H1 (cell line): ENCODE measurements around the gene ZNF525. TPM values are rescaled to one million over a fixed set of nuclear protein-coding genes. Genes with fewer than 3 reads are reported as not detected.
"Not testable (repeated sequence)": the region's sequence is repeated elsewhere in the genome, so short reads cannot be mapped to it uniquely, and the experiment has no call there.

ENCODE experiments used
- CTCF ChIA-PET: fragments of 300-600 bp; sonication (Branson Sonifier 250); formaldehyde crosslinking; loops from one replicate; lab custom pipeline; 2021; ENCODE audit not compliant: partially characterized antibody; lab: Charles Lee
- POLR2A ChIA-PET: fragments of 300-600 bp; sonication (Branson Sonifier 250); formaldehyde crosslinking; loops from one replicate; lab custom pipeline; 2021; ENCODE audit warnings: inconsistent platforms; ENCODE audit not compliant: partially characterized antibody; lab: Charles Lee
- DNase-seq, 2 experiments: peaks; one replicate each; pipeline versions ENCODE4 v3.0.0 to v3.0.0-alpha.2; 2010 to 2022; ENCODE audit warnings: low spot score in 2 of 2, low read depth in 1 of 2, mixed read lengths in 1 of 2
- FAIRE-seq: peaks from 2 replicates; lab custom pipeline; 2011; peaks lifted over from hg19 to GRCh38; lab: Jason Lieb, UNC
- H2AFZ ChIP-seq: 2 replicates; pipeline ENCODE4 v1.8.1; 2012; ENCODE audit warnings: low read length, inconsistent platforms
- H2AK5ac ChIP-seq: 2 replicates; pipeline ENCODE4 v1.6.1; 2013; ENCODE audit warnings: low read depth, low read length
- H2BK120ac ChIP-seq: replicated peaks from 2 replicates; pipeline ENCODE3; 2013; ENCODE audit warnings: low read depth, low read length, inconsistent platforms
- H2BK12ac ChIP-seq: 2 replicates; pipeline ENCODE4 v1.6.1; 2013; ENCODE audit warnings: low read depth, low read length
- H2BK15ac ChIP-seq: 2 replicates; pipeline ENCODE4 v1.6.1; 2013; ENCODE audit warnings: low read length
- H2BK20ac ChIP-seq: 2 replicates; pipeline ENCODE4 v1.6.1; 2013; ENCODE audit warnings: low read length
- H2BK5ac ChIP-seq: 2 replicates; pipeline ENCODE4 v1.6.1; 2013; ENCODE audit warnings: low read depth, low read length
- H3K14ac ChIP-seq: 2 replicates; pipeline ENCODE4 v1.6.1; 2013; ENCODE audit warnings: inconsistent platforms; ENCODE audit not compliant: insufficient read length
- H3K18ac ChIP-seq: 2 replicates; pipeline ENCODE4 v1.6.1; 2013; ENCODE audit warnings: low read length; ENCODE audit errors: extremely low read depth
- H3K23ac ChIP-seq: 2 replicates; pipeline ENCODE4 v1.6.1; 2013; ENCODE audit warnings: inconsistent platforms; ENCODE audit not compliant: insufficient read length
- H3K23me2 ChIP-seq: 2 replicates; pipeline ENCODE4 v1.6.1; 2013; ENCODE audit warnings: low read depth, low read length
- H3K27ac ChIP-seq: 2 replicates; pipeline ENCODE4 v1.6.1; 2011; ENCODE audit warnings: low read depth, low read length, inconsistent platforms
- H3K27me3 ChIP-seq, 4 experiments: replicated peaks in 1 of 4; 1 replicate in 1 of 4; 2 replicates in 3 of 4; pipeline versions ENCODE4 v1.6.1 to v1.8.1; 2011 to 2013; ENCODE audit warnings: low read length in 3 of 4, mild to moderate bottlenecking in 3 of 4, inconsistent platforms in 2 of 4, mixed read lengths in 2 of 4, moderate library complexity in 1 of 4; ENCODE audit not compliant: control insufficient read depth in 3 of 4, insufficient read depth in 3 of 4; ENCODE audit errors: extremely low read depth in 1 of 4
- H3K36me3 ChIP-seq, 4 experiments: 2 replicates each; pipeline versions ENCODE4 v1.6.1 to v1.8.1; 2011 to 2013; ENCODE audit warnings: mild to moderate bottlenecking in 4 of 4, low read length in 3 of 4, moderate library complexity in 2 of 4, control low read depth in 1 of 4, inconsistent platforms in 1 of 4; ENCODE audit not compliant: insufficient read depth in 4 of 4, control insufficient read depth in 2 of 4
- H3K4ac ChIP-seq: replicated peaks from 2 replicates; pipeline ENCODE3; 2013; ENCODE audit warnings: low read length, low read depth, mixed read lengths, inconsistent platforms; ENCODE audit not compliant: insufficient read length
- H3K4me1 ChIP-seq, 4 experiments: replicated peaks in 1 of 4; 1 replicate in 1 of 4; 2 replicates in 3 of 4; pipeline versions ENCODE4 v1.6.1 to v1.8.1; 2011 to 2013; ENCODE audit warnings: low read length in 3 of 4, inconsistent platforms in 2 of 4, mixed read lengths in 1 of 4; ENCODE audit not compliant: insufficient read depth in 4 of 4, control insufficient read depth in 3 of 4
- H3K4me2 ChIP-seq, 2 experiments: 2 replicates each; pipeline versions ENCODE4 v1.6.1 to v1.8.1; 2011 to 2013; ENCODE audit warnings: low read depth in 2 of 2, low read length in 2 of 2, control low read depth in 1 of 2, inconsistent platforms in 1 of 2, mild to moderate bottlenecking in 1 of 2; ENCODE audit not compliant: insufficient read depth in 1 of 2
- H3K4me3 ChIP-seq, 4 experiments: fragments of 200-600, 300-600 bp in 1 of 4; sonication (generic), shearing (Covaris generic), sonication (Bioruptor Twin) in 1 of 4; 2 replicates each; pipeline versions ENCODE4 v1.5.1 to v1.8.1; 2011 to 2016; ENCODE audit warnings: low read length in 4 of 4, low read depth in 3 of 4, control low read depth in 2 of 4, inconsistent platforms in 2 of 4, mild to moderate bottlenecking in 2 of 4, mixed read lengths in 1 of 4, moderate library complexity in 1 of 4; ENCODE audit not compliant: insufficient read depth in 2 of 4; ENCODE audit errors: extremely low read depth in 1 of 4
- H3K56ac ChIP-seq: replicated peaks from 2 replicates; pipeline ENCODE3; 2013; ENCODE audit warnings: low read depth, mild to moderate bottlenecking, mixed read lengths, low read length, inconsistent platforms; ENCODE audit not compliant: insufficient read length
- H3K79me1 ChIP-seq: 2 replicates; pipeline ENCODE4 v1.6.1; 2013; ENCODE audit warnings: low read depth, low read length, control low read depth
- H3K79me2 ChIP-seq, 2 experiments: 2 replicates each; pipeline versions ENCODE4 v1.6.1 to v1.8.1; 2012 to 2013; ENCODE audit warnings: low read length in 2 of 2, mild to moderate bottlenecking in 2 of 2, inconsistent platforms in 1 of 2; ENCODE audit not compliant: insufficient read depth in 2 of 2, control insufficient read depth in 1 of 2
- H3K9ac ChIP-seq, 4 experiments: replicated peaks in 1 of 4; 1 replicate in 1 of 4; 2 replicates in 3 of 4; pipeline versions ENCODE4 v1.6.1 to v1.8.1; 2011 to 2013; ENCODE audit warnings: low read depth in 3 of 4, low read length in 3 of 4, control low read depth in 2 of 4, mild to moderate bottlenecking in 2 of 4, moderate library complexity in 2 of 4, inconsistent platforms in 1 of 4; ENCODE audit errors: extremely low read depth in 1 of 4
- H3K9me3 ChIP-seq, 2 experiments: 2 replicates each; pipeline versions ENCODE4 v1.6.1 to v1.8.1; 2012 to 2013; ENCODE audit warnings: mild to moderate bottlenecking in 2 of 2, moderate library complexity in 2 of 2, control low read depth in 1 of 2, inconsistent platforms in 1 of 2, low read depth in 1 of 2, low read length in 1 of 2, mixed read lengths in 1 of 2; ENCODE audit not compliant: insufficient read depth in 2 of 2
- H4K20me1 ChIP-seq, 2 experiments: replicated peaks in 1 of 2; 2 replicates each; pipeline versions ENCODE3 to v1.8.1; 2011 to 2013; ENCODE audit warnings: inconsistent platforms in 2 of 2, low read length in 2 of 2, mild to moderate bottlenecking in 1 of 2; ENCODE audit not compliant: insufficient read depth in 2 of 2, control insufficient read depth in 1 of 2
- H4K5ac ChIP-seq: 2 replicates; pipeline ENCODE4 v1.6.1; 2013; ENCODE audit warnings: low read length, low read depth, mixed read lengths, inconsistent platforms; ENCODE audit not compliant: insufficient read length
- H4K8ac ChIP-seq: 2 replicates; pipeline ENCODE4 v1.8.0; 2013; ENCODE audit warnings: mild to moderate bottlenecking, moderate library complexity, low read length, inconsistent platforms; ENCODE audit not compliant: insufficient read depth; ENCODE audit errors: extremely low read depth
- H4K91ac ChIP-seq: replicated peaks from 2 replicates; pipeline ENCODE3; 2013; ENCODE audit warnings: low read length, mixed read lengths, inconsistent platforms; ENCODE audit not compliant: insufficient read length
- CTCF ChIP-seq, 3 experiments: IDR thresholded peaks; 1 replicate in 2 of 3; 2 replicates in 1 of 3; pipeline versions ENCODE4 v1.5.1 to v1.6.1; 2011; ENCODE audit warnings: low read length in 3 of 3, mild to moderate bottlenecking in 3 of 3, inconsistent platforms in 2 of 3, low read depth in 1 of 3, moderate library complexity in 1 of 3; ENCODE audit not compliant: insufficient read depth in 1 of 3; ENCODE audit errors: control extremely low read depth in 1 of 3
- RAD21 ChIP-seq, 2 experiments: IDR thresholded peaks in 1 of 2; conservative IDR thresholded peaks in 1 of 2; 2 replicates each; pipeline ENCODE4 v1.6.1; 2011; ENCODE audit warnings: low read depth in 2 of 2, low read length in 2 of 2, improper control_type of control experiment in 1 of 2, inconsistent platforms in 1 of 2, mild to moderate bottlenecking in 1 of 2, moderate library complexity in 1 of 2
- WGBS, 2 experiments: shearing (Covaris generic) in 1 of 2; methylation state at CpG; one replicate each; pipeline versions ENCODE4 v1.1.6 to v1.1.7; 2013 to 2015; ENCODE audit warnings: low lambda C conversion rate in 2 of 2, mixed read lengths in 2 of 2, inconsistent platforms in 1 of 2, low coverage in 1 of 2, missing lambda C conversion rate in 1 of 2; ENCODE audit not compliant: insufficient replicate concordance in 2 of 2, insufficient coverage in 1 of 2, insufficient read length in 1 of 2; ENCODE audit errors: extremely low coverage in 1 of 2, missing lambda C conversion rate in 1 of 2; 5-methylcytosine and 5-hydroxymethylcytosine counted together
- polyA plus RNA-seq, 7 experiments: library from polyadenylated mRNA; depleted of rRNA in 3 of 7; stranded (reverse) in 5 of 7; unstranded in 2 of 7; fragments of >200 nt in 5 of 7; fragments of 200-250 nt in 2 of 7; gene quantifications; 1 replicate in 5 of 7; 2 replicates in 1 of 7; 4 replicates in 1 of 7; pipeline versions ENCODE4 v1.2.1 to v1.2.3, GENCODE V29; 2011 to 2013; ENCODE audit warnings: missing spikeins in 2 of 7, mixed read lengths in 2 of 7
- total RNA-seq: library from RNA; stranded (reverse); fragmentation: NEBNext Ultra II Directional; extraction: Animal tissue kit (Norgen Biotek cat#: 25700); gene quantifications from 2 replicates; pipeline ENCODE4 v1.2.1, GENCODE V29; 2021

ZNF525 gene
- total and polyA plus RNA-seq, 2 of the 8 experiments (the other 6 are each of a cell fraction or from before 2014, with no cell fraction given): 8.2 to 63.4 TPM

GRCh38 chr19:53423680-53424079, 58.2 kb downstream of the ZNF525 start:
- H2BK20ac ChIP-seq, H3K9ac ChIP-seq, H3K56ac ChIP-seq, H2BK5ac ChIP-seq, H3K23ac ChIP-seq, H3K4me3 ChIP-seq, H2BK15ac ChIP-seq, H3K27ac ChIP-seq, POLR2A ChIA-PET: not testable (repeated sequence)
- 73% methylated on average over 7 of the region's 8 CpGs; no CpG with 5 or more reads in 1 of the 2 experiments for WGBS, 2 experiments
- H3K4me2 ChIP-seq: peak overlapping the region in 1 of 2 experiments; percentile 56; a peak in 2 of 4 replicates
- CTCF ChIA-PET: interaction anchor here (1.0 to 2.8 kb wide), 4 partner anchors 15 to 86 kb away, joined by 3 to 15 read pairs (median 4); no protein-coding TSS in a partner anchor
- TF ChIP-seq RAD21 (IDR thresholded peaks at IDR 0.05 in 1 of 2, conservative IDR thresholded peaks at IDR 0.05 in 1 of 2; ENCODE audit: low read depth in 2 of 2, low read length in 2 of 2): 0 out of 4 replicates have a peak, but pooled peaks of 1 of the 2 experiments have one; percentile 15
- peak in 1 of 3 experiments; percentile 8; a peak in 1 of 4 replicates for TF ChIP-seq CTCF (IDR thresholded peaks at IDR 0.05; ENCODE audit: control extremely low read depth in 1 of 3, insufficient read depth in 1 of 3, low read depth in 1 of 3, low read length in 3 of 3)
- TF ChIP-seq, all 59 proteins: peak for 2; not testable (repeated sequence) for 57
- H4K5ac ChIP-seq, H3K36me3 ChIP-seq, H3K18ac ChIP-seq, DNase-seq, H4K20me1 ChIP-seq, H4K91ac ChIP-seq, H3K9me3 ChIP-seq, H3K14ac ChIP-seq, H3K23me2 ChIP-seq, H2BK12ac ChIP-seq, H3K27me3 ChIP-seq, H3K79me2 ChIP-seq, H2BK120ac ChIP-seq, H3K79me1 ChIP-seq, H3K4me1 ChIP-seq, H4K8ac ChIP-seq, H3K4ac ChIP-seq, H2AFZ ChIP-seq, H2AK5ac ChIP-seq: not testable (repeated sequence)
- FAIRE-seq: peak; percentile 96
